Body of pancreas (tissue), 4 donors: ENCODE results near the gene POLA1.

Source experiments
- CTCF ChIP-seq, 7 experiments: fragments of 450-650 bp in 4 of 7; fragments of 200-600 bp in 3 of 7; sonication (generic) in 3 of 7; IDR thresholded peaks; one replicate each; pipeline ENCODE4 v1.5.1; 2016 to 2019; ENCODE audit warnings: antibody characterized with exemption in 7 of 7
- POLR2A ChIP-seq, 3 donors: fragments of 450-650 bp; IDR thresholded peaks; one replicate each; pipeline ENCODE4 v1.6.1; 2016; ENCODE audit warnings: antibody characterized with exemption in 3 of 3, mild to moderate bottlenecking in 2 of 3

- TF ChIP-seq CTCF (IDR thresholded peaks at IDR 0.05) (no peak), POLR2A (IDR thresholded peaks at IDR 0.05) (no peak)
Measured at GRCh38 chrX:24782011-24782410, 88.3 kb downstream of the POLA1 start.
